Spleen (tissue), 11 donors: ENCODE results near the gene BTBD2. TPM values are rescaled to one million over a fixed set of nuclear protein-coding genes. Genes with fewer than 3 reads are reported as not detected.

Experiments
- DNase-seq: peaks from one replicate; pipeline ENCODE4 v3.0.0-alpha.2; 2020
- H3K27ac ChIP-seq, 8 donors: fragments of 200-600 bp; sonication (generic) in 7 of 8; 1 replicate in 4 of 8; 2 replicates in 4 of 8; pipeline versions ENCODE4 v1.5.0 to v1.8.0; 2016 to 2021; ENCODE audit warnings: inconsistent platforms in 4 of 8, mild to moderate bottlenecking in 4 of 8, moderate library complexity in 1 of 8
- H3K27me3 ChIP-seq, 7 donors: fragments of 200-600 bp; sonication (generic) in 6 of 7; replicated peaks in 1 of 7; 1 replicate in 4 of 7; 2 replicates in 3 of 7; pipeline versions ENCODE4 v1.5.0 to v1.8.0; 2016 to 2021; ENCODE audit warnings: inconsistent platforms in 3 of 7, mild to moderate bottlenecking in 1 of 7
- H3K36me3 ChIP-seq, 6 donors: fragments of 200-600 bp; sonication (generic) in 5 of 6; 1 replicate in 4 of 6; 2 replicates in 2 of 6; pipeline versions ENCODE4 v1.5.0 to v1.8.0; 2016 to 2021; ENCODE audit warnings: inconsistent platforms in 2 of 6
- H3K4me1 ChIP-seq, 6 donors: fragments of 200-600 bp; sonication (generic) in 5 of 6; 1 replicate in 3 of 6; 2 replicates in 3 of 6; pipeline versions ENCODE4 v1.5.0 to v1.8.0; 2016 to 2021; ENCODE audit warnings: inconsistent platforms in 3 of 6
- H3K4me3 ChIP-seq, 8 donors: fragments of 200-600 bp; sonication (generic) in 7 of 8; 1 replicate in 4 of 8; 2 replicates in 4 of 8; pipeline versions ENCODE4 v1.5.0 to v1.8.0; 2016 to 2021; ENCODE audit warnings: inconsistent platforms in 4 of 8, mild to moderate bottlenecking in 4 of 8, moderate library complexity in 2 of 8
- H3K9me3 ChIP-seq, 8 donors: fragments of 200-600 bp; sonication (generic) in 7 of 8; 1 replicate in 4 of 8; 2 replicates in 4 of 8; pipeline versions ENCODE4 v1.5.0 to v1.8.0; 2016 to 2021; ENCODE audit warnings: inconsistent platforms in 4 of 8
- CTCF ChIP-seq, 11 experiments: fragments of 200-600 bp in 7 of 11; fragments of 450-650 bp in 4 of 11; sonication (generic) in 4 of 11; IDR thresholded peaks in 8 of 11; conservative IDR thresholded peaks in 3 of 11; 1 replicate in 7 of 11; 2 replicates in 4 of 11; pipeline versions ENCODE4 v1.4.0 to v1.8.0; 2016 to 2021; ENCODE audit warnings: antibody characterized with exemption in 11 of 11, inconsistent platforms in 4 of 11, mild to moderate bottlenecking in 1 of 11
- POLR2A ChIP-seq, 3 donors: fragments of 450-650 bp; IDR thresholded peaks; one replicate each; pipeline ENCODE4 v1.5.1; 2017; ENCODE audit warnings: antibody characterized with exemption in 3 of 3, mild to moderate bottlenecking in 1 of 3
- POLR2AphosphoS5 ChIP-seq, 3 donors: sonication (generic); formaldehyde crosslinking; IDR thresholded peaks; one replicate each; pipeline ENCODE4 v1.5.1; 2017; ENCODE audit warnings: antibody characterized with exemption in 3 of 3
- WGBS, 5 donors: extraction: QIAGEN DNeasy Blood & Tissue Kit in 3 of 5; methylation state at CpG; one replicate each; pipeline versions ENCODE4 v1.1.5 to v1.1.7; 2013 to 2018; 5-methylcytosine and 5-hydroxymethylcytosine counted together
- intact Hi-C: fragments of 100-400 bp; cut with DNase I; formaldehyde crosslinking; loops from one replicate; pipeline ENCODE4 v1.15.0; 2023; ENCODE audit warnings: low total_unique reads
- polyA plus RNA-seq, 3 donors: library from polyadenylated mRNA; stranded (reverse); fragments of 200-250 nt; gene quantifications; one replicate each; pipeline ENCODE4 v1.2.1, GENCODE V29; 2013
- total RNA-seq, 7 donors: library from RNA; depleted of rRNA in 3 of 7; stranded (reverse); fragments of >200 nt in 3 of 7; fragmentation: NEBNext Ultra II Directional in 4 of 7; extraction: Animal tissue kit (Norgen Biotek cat#: 25700) in 4 of 7; gene quantifications; one replicate each; pipeline versions ENCODE4 v1.1.0 to v1.2.1, GENCODE V29; 2016 to 2021
- donor health status: healthy with polysubstance abuse.
- donor health status: DM: no; HTN: no; CAD: no; lungs with moderate emphysema.
- donor health status: DM: no; HTN: no; CAD: no.
- donor health status: Bipolar disorder and iron deficiency.
- donor health status: healthy.
- donor health status: DM: no; HTN: no; CAD: no.
- donor health status: DM: yes; HTN: yes; CAD: no.

BTBD2 gene
- total and polyA plus RNA-seq, 10 donors, result 29.1 to 77.1 (median 57.1) TPM

- Histone ChIP-seq H3K4me1 (peaks cover 0 to 24% (median 0%) of the 10 kb centered on the region in 6 donors), H3K27ac (no peak overlapping the region), H3K27me3 (no peaks in the 10 kb centered on the region), H3K9me3 (no peaks in the 10 kb centered on the region), H3K4me3 (no peak overlapping the region), H3K36me3 (peaks cover 0 to 97% (median 60%) of the 10 kb centered on the region in 6 donors)
- TF ChIP-seq CTCF (IDR thresholded peaks at IDR 0.05 in 8 of 11, conservative IDR thresholded peaks at IDR 0.05 in 3 of 11) (no peak), POLR2AphosphoS5 (IDR thresholded peaks at IDR 0.05) (peak in 1 of 3 donors; percentile 22), POLR2A (IDR thresholded peaks at IDR 0.05) (no peak)
- DNase-seq, result no peak
- WGBS, 5 donors, result 88 to 93% (median 91%) methylated on average over 20 to 28 of the region's 28 CpGs
- intact Hi-C loops, result no loop called here
These were observed 40.9 kb downstream of the BTBD2 start for GRCh38 chr19:1974381-1975161.

- H3K4me3 ChIP-seq, result no peak overlapping the region
- 91 to 96% (median 94%) methylated on average over 26 to 27 of the region's 27 CpGs for WGBS, 5 donors
- TF ChIP-seq CTCF (IDR thresholded peaks at IDR 0.05 in 8 of 11, conservative IDR thresholded peaks at IDR 0.05 in 3 of 11) (no peak), POLR2AphosphoS5 (IDR thresholded peaks at IDR 0.05) (peak in 1 of 3 donors; percentile 20)
- intact Hi-C loops, result no loop called here
- DNase-seq, result no peak
- peaks cover 0 to 43% (median 2%) of the 10 kb centered on the region in 6 donors for H3K4me1 ChIP-seq
- H3K9me3 ChIP-seq, result no peaks in the 10 kb centered on the region
- peaks cover 0 to 89% (median 41%) of the 10 kb centered on the region in 6 donors for H3K36me3 ChIP-seq
- H3K27me3 ChIP-seq, result no peaks in the 10 kb centered on the region
- H3K27ac ChIP-seq, result no peak overlapping the region
These were observed 44.6 kb downstream of the BTBD2 start for GRCh38 chr19:1970806-1971502.

GRCh38 chr19:1970003-1970805 lies 45.3 kb downstream of the BTBD2 start:
- H3K4me3 ChIP-seq, result no peak overlapping the region
- H3K27ac ChIP-seq, result no peak overlapping the region
- H3K9me3 ChIP-seq, result no peaks in the 10 kb centered on the region
- no peaks in the 10 kb centered on the region for H3K27me3 ChIP-seq
- intact Hi-C loops, result no loop called here
- peaks cover 0 to 45% (median 2%) of the 10 kb centered on the region in 6 donors for H3K4me1 ChIP-seq
- H3K36me3 ChIP-seq, result peaks cover 0 to 89% (median 34%) of the 10 kb centered on the region in 6 donors
- 90 to 94% (median 91%) methylated on average over 27 to 38 of the region's 38 CpGs for WGBS, 5 donors
- DNase-seq, result no peak
- no peak for TF ChIP-seq POLR2AphosphoS5 (IDR thresholded peaks at IDR 0.05)
- TF ChIP-seq CTCF (IDR thresholded peaks at IDR 0.05 in 8 of 11, conservative IDR thresholded peaks at IDR 0.05 in 3 of 11), result no peak
- no peak for TF ChIP-seq POLR2A (IDR thresholded peaks at IDR 0.05)
